GM03348 (cell line): ENCODE data around the gene RNFT2.
"Not testable (repeated sequence)": the region's sequence is repeated elsewhere in the genome, so short reads cannot be mapped to it uniquely, and the experiment has no call there.

Experiments used
- DNase-seq: peaks from one replicate; pipeline ENCODE4 v3.0.0; 2012; ENCODE audit warnings: low spot score

RNFT2 gene

GRCh38 chr12:116794725-116795124 lies 56.6 kb downstream of the RNFT2 start:
- DNase-seq: no peak

- no peak for DNase-seq
Measured at GRCh38 chr12:116797885-116798284, 59.8 kb downstream of the RNFT2 start.

- DNase-seq: no peak
Measured at GRCh38 chr12:116798719-116799118, 60.6 kb downstream of the RNFT2 start.

GRCh38 chr12:116799955-116800354 lies 61.8 kb downstream of the RNFT2 start:
- DNase-seq: no peak

GRCh38 chr12:116800918-116801317 lies 62.8 kb downstream of the RNFT2 start:
- DNase-seq: no peak

GRCh38 chr12:116802018-116802417 lies 63.9 kb downstream of the RNFT2 start:
- DNase-seq: no peak

GRCh38 chr12:116803013-116803736 lies 65.1 kb downstream of the RNFT2 start:
- no peak for DNase-seq

GRCh38 chr12:116804051-116804450 lies 65.9 kb downstream of the RNFT2 start:
- no peak for DNase-seq

GRCh38 chr12:116806845-116807440 lies 68.8 kb downstream of the RNFT2 start:
- no peak for DNase-seq

GRCh38 chr12:116807546-116807945 lies 69.4 kb downstream of the RNFT2 start:
- DNase-seq: no peak

GRCh38 chr12:116808113-116809105 lies 70.3 kb downstream of the RNFT2 start:
- no peak for DNase-seq

- DNase-seq: no peak
Measured at GRCh38 chr12:116812238-116812637, 74.1 kb downstream of the RNFT2 start.

GRCh38 chr12:116813271-116814041 lies 75.3 kb downstream of the RNFT2 start:
- no peak for DNase-seq

GRCh38 chr12:116814766-116815165 lies 76.7 kb downstream of the RNFT2 start:
- not testable (repeated sequence) for DNase-seq

- no peak for DNase-seq
Measured at GRCh38 chr12:116818341-116818856, 80.3 kb downstream of the RNFT2 start.

GRCh38 chr12:116818948-116819832 lies 81.1 kb downstream of the RNFT2 start:
- peak; percentile 99 for DNase-seq

GRCh38 chr12:116820064-116820656 lies 82.0 kb downstream of the RNFT2 start:
- DNase-seq: no peak

GRCh38 chr12:116821291-116821690 lies 83.2 kb downstream of the RNFT2 start:
- no peak for DNase-seq

GRCh38 chr12:116827432-116827831 lies 89.3 kb downstream of the RNFT2 start:
- DNase-seq: no peak

- DNase-seq: no peak
Measured at GRCh38 chr12:116832353-116832752, 94.2 kb downstream of the RNFT2 start.
